Body of pancreas (tissue), 4 donors: ENCODE results near the gene DYNAP.
A peak's percentile ranks its signal among the peaks of the same experiment; 100 is the strongest.

Experiments
- POLR2A ChIP-seq, 3 donors: fragments of 450-650 bp; IDR thresholded peaks; one replicate each; pipeline ENCODE4 v1.6.1; 2016; ENCODE audit warnings: antibody characterized with exemption in 3 of 3, mild to moderate bottlenecking in 2 of 3
- TF ChIP-seq, protein P1 (sequence below), 7 experiments: fragments of 450-650 bp in 4 of 7; fragments of 200-600 bp in 3 of 7; sonication (generic) in 3 of 7; IDR thresholded peaks; one replicate each; pipeline ENCODE4 v1.5.1; 2016 to 2019; ENCODE audit warnings: antibody characterized with exemption in 7 of 7

- TF ChIP-seq, protein P1, sequence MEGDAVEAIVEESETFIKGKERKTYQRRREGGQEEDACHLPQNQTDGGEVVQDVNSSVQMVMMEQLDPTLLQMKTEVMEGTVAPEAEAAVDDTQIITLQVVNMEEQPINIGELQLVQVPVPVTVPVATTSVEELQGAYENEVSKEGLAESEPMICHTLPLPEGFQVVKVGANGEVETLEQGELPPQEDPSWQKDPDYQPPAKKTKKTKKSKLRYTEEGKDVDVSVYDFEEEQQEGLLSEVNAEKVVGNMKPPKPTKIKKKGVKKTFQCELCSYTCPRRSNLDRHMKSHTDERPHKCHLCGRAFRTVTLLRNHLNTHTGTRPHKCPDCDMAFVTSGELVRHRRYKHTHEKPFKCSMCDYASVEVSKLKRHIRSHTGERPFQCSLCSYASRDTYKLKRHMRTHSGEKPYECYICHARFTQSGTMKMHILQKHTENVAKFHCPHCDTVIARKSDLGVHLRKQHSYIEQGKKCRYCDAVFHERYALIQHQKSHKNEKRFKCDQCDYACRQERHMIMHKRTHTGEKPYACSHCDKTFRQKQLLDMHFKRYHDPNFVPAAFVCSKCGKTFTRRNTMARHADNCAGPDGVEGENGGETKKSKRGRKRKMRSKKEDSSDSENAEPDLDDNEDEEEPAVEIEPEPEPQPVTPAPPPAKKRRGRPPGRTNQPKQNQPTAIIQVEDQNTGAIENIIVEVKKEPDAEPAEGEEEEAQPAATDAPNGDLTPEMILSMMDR (IDR thresholded peaks at IDR 0.05) = peak; percentile 25 to 89 (median 73)
- TF ChIP-seq POLR2A (IDR thresholded peaks at IDR 0.05) = no peak
These were observed 32.1 kb upstream of the DYNAP start for GRCh38 chr18:54558609-54559585.
